ENCODE measurements around the gene HHLA2. TPM values are rescaled to one million over a fixed set of nuclear protein-coding genes. Genes with fewer than 3 reads are reported as not detected.
"Not testable (repeated sequence)": the region's sequence is repeated elsewhere in the genome, so short reads cannot be mapped to it uniquely, and the experiment has no call there.

HHLA2 gene
- total RNA-seq, 2 donors from 2014 or later, result 2.1 TPM; not detected in 1

DNA sequence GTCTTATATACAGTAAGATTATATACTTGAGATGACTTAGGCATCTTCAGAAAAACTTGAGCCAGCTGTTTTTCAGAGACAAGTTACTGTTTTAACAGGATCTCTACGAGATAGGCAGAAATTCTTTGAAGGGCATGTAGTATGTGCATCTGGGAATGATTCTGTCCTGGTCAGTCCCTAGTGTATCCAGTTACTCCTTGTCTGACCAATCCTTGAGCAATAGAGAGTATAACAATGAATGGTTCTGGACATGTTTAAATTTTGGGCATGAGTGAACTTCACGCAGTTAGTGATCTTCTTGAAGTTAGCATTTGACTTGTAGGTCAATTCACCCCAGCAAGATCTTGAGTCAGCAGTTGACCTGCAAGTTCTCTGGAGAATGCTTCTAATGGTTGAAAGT is 24.7 kb upstream of the HHLA2 start:
- intact Hi-C loops (cut with DNase I), result no loop called here
- no peak overlapping the region for H3K27ac ChIP-seq
- ATAC-seq (no peak), DNase-seq (no peak)
- 45% methylated on average over 2 of the region's 2 CpGs for whole genome bisulfite sequencing, 2 donors
- TF ChIP-seq, protein P1, sequence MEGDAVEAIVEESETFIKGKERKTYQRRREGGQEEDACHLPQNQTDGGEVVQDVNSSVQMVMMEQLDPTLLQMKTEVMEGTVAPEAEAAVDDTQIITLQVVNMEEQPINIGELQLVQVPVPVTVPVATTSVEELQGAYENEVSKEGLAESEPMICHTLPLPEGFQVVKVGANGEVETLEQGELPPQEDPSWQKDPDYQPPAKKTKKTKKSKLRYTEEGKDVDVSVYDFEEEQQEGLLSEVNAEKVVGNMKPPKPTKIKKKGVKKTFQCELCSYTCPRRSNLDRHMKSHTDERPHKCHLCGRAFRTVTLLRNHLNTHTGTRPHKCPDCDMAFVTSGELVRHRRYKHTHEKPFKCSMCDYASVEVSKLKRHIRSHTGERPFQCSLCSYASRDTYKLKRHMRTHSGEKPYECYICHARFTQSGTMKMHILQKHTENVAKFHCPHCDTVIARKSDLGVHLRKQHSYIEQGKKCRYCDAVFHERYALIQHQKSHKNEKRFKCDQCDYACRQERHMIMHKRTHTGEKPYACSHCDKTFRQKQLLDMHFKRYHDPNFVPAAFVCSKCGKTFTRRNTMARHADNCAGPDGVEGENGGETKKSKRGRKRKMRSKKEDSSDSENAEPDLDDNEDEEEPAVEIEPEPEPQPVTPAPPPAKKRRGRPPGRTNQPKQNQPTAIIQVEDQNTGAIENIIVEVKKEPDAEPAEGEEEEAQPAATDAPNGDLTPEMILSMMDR (IDR thresholded peaks at IDR 0.05), result no peak
- TF ChIP-seq POLR2A (IDR thresholded peaks at IDR 0.05), result no peak
- no peak overlapping the region for H3K4me3 ChIP-seq
- H3K27me3 ChIP-seq, result no peaks in the 10 kb centered on the region
- no peaks in the 10 kb centered on the region for H3K9me3 ChIP-seq
- H3K4me1 ChIP-seq, result no peaks in the 10 kb centered on the region
- H3K36me3 ChIP-seq (replicated peaks in 1 of 2; ENCODE audit: insufficient read depth in 1 of 2, low read depth in 2 of 2), result no peaks in the 10 kb centered on the region

DNA sequence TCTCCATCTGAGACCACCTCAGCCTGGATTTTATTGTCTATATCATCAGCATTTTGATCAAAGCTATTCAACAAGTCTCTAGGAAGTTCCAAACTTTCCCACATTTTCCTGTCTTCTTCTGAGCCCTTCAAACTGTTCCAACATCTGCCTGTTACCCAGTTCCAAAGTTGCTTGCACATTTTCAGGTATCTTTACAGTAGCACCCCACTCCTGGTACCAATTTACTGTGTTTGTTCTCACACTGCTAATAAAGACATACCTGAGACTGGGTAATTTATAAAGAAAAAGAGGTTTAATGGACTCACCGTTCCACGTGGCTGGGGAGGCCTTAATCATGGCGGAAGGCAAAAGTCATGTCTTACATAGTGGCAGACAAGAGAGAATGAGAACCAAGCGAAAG is 17.3 kb upstream of the HHLA2 start:
- H3K9me3 ChIP-seq; intact Hi-C loops (cut with DNase I); H3K27me3 ChIP-seq; H3K4me1 ChIP-seq; H3K27ac ChIP-seq; H3K36me3 ChIP-seq (replicated peaks in 1 of 2; ENCODE audit: insufficient read depth in 1 of 2, low read depth in 2 of 2); ATAC-seq; DNase-seq; H3K4me3 ChIP-seq: not testable (repeated sequence)
- 62 to 66% methylated on average over 4 of the region's 4 CpGs for WGBS, 2 donors

DNA sequence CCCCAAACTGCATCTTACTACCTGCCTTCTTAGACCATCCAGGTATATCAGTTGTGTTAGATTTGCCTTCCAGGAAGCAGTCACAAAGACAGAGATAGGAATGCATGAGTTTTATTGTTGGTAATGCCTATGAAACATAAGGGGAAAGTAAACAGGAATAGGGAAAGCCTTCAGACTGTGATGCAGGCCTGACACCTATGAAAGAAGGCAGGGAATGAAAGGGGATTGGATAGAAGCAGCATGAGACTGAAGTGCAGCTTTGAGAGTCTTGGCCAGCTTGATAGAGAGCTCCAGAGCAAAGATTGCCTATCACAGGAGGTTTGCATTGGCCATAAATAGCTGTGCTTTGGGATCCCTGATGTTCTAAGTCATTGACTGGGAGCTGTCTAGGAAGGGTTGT is 15.9 kb upstream of the HHLA2 start:
- ATAC-seq (no peak), DNase-seq (no peak)
- H3K9me3 ChIP-seq, result no peaks in the 10 kb centered on the region
- no peaks in the 10 kb centered on the region for H3K4me1 ChIP-seq
- H3K27ac ChIP-seq, result no peak overlapping the region
- intact Hi-C loops (cut with DNase I), result no loop called here
- no peaks in the 10 kb centered on the region for H3K36me3 ChIP-seq (replicated peaks in 1 of 2; ENCODE audit: insufficient read depth in 1 of 2, low read depth in 2 of 2)
- H3K27me3 ChIP-seq, result no peaks in the 10 kb centered on the region
- TF ChIP-seq POLR2A (IDR thresholded peaks at IDR 0.05), result no peak
- TF ChIP-seq, protein P1 (IDR thresholded peaks at IDR 0.05), result no peak
- H3K4me3 ChIP-seq, result no peak overlapping the region

DNA sequence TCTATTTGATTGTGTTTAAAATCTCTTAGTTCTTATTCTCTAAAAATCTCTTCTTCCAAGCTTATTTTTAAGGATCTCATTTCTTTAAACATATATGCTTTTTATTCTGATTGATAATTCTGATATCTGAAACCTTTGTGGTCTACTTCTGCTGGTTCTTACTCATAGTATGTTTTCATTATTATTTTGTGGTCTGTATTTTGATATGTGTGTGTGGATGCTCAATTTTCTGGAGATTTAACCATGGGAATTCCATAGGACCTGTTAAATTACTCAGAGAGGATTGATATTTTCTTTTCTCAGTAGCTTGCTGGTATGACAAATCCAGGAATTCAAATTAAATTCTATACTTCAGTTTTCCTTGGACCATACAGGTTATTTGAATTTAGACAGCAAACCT is 14.7 kb upstream of the HHLA2 start:
- TF ChIP-seq, protein P1 (IDR thresholded peaks at IDR 0.05), result no peak
- TF ChIP-seq POLR2A (IDR thresholded peaks at IDR 0.05), result no peak
- Histone ChIP-seq H3K4me3 (no peak overlapping the region), H3K9me3 (no peaks in the 10 kb centered on the region), H3K36me3 (replicated peaks in 1 of 2; ENCODE audit: insufficient read depth in 1 of 2, low read depth in 2 of 2) (no peaks in the 10 kb centered on the region), H3K27me3 (no peaks in the 10 kb centered on the region), H3K27ac (no peak overlapping the region), H3K4me1 (no peaks in the 10 kb centered on the region)
- no peak for ATAC-seq
- intact Hi-C loops (cut with DNase I), result no loop called here
- no peak for DNase-seq

DNA sequence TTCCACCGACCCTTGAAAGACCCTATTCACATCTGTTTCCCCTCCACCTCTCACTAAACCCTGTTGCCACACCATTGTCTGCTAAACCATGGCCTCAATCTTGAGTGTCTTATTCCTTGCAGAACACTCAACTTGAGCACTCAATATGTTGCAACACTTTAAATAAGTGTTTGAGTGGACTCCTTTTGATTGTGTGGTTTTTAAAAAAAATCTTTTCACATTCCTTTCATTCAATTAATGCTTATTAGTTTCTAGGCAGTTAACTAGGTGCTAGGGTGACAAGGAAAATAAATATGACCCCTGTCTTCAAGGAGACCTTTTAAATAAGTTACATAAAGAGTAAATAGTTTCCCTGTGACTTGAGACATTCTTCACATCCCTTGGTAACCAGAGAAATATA is 13.3 kb upstream of the HHLA2 start:
- Histone ChIP-seq H3K4me1 (no peaks in the 10 kb centered on the region), H3K4me3 (no peak overlapping the region), H3K36me3 (replicated peaks in 1 of 2; ENCODE audit: insufficient read depth in 1 of 2, low read depth in 2 of 2) (no peaks in the 10 kb centered on the region), H3K27me3 (no peaks in the 10 kb centered on the region), H3K27ac (no peak overlapping the region), H3K9me3 (no peaks in the 10 kb centered on the region)
- no peak for TF ChIP-seq POLR2A (IDR thresholded peaks at IDR 0.05)
- TF ChIP-seq, protein P1 (IDR thresholded peaks at IDR 0.05), result no peak
- DNase-seq, result no peak
- intact Hi-C loops (cut with DNase I), result no loop called here
- 41 to 44% methylated on average over 1 of the region's 1 CpG for WGBS, 2 donors
- no peak for ATAC-seq

Measured in body of pancreas (tissue), 4 donors.